ENCODE measurements around the gene MACROD2. TPM values are rescaled to one million over a fixed set of nuclear protein-coding genes. Genes with fewer than 3 reads are reported as not detected.

The MACROD2 gene
- total and polyA plus RNA-seq, 2 experiments from 2014 or later: 2.8 to 4.3 TPM

GRCh38 chr20:15379681-15380296 lies 1384.5 kb downstream of the MACROD2 start (continued):
- no peak for TF ChIP-seq ZNF114 (CRISPR knock-in tag; IDR thresholded peaks at IDR 0.05)
- no peak for TF ChIP-seq JUNB (IDR thresholded peaks at IDR 0.05; ENCODE audit: unreplicated experiment)
- TF ChIP-seq REST (IDR thresholded peaks at IDR 0.05; ENCODE audit: unreplicated experiment): no peak

GRCh38 chr20:15380770-15381169 lies 1385.5 kb downstream of the MACROD2 start:
- H3K4me2 ChIP-seq: no peak overlapping the region
- no peaks in the 10 kb centered on the region for H3K36me3 Mint-ChIP-seq (ENCODE audit: low read depth)

More at GRCh38 chr20:15380770-15381169, 1385.5 kb downstream of the MACROD2 start:
- Histone ChIP-seq H3K27me3 (ENCODE audit: insufficient read depth) (no peaks in the 10 kb centered on the region), H3K27ac (ENCODE audit: low read depth) (no peak overlapping the region), H3K36me3 (ENCODE audit: insufficient read depth) (no peaks in the 10 kb centered on the region), H4K20me1 (replicated peaks; ENCODE audit: insufficient read depth) (no peaks in the 10 kb centered on the region), H3F3A (replicated peaks; ENCODE audit: low read depth) (no peaks in the 10 kb centered on the region), H2AFZ (no peak overlapping the region), H3K9me2 (ENCODE audit: insufficient read depth) (no peaks in the 10 kb centered on the region), H3K79me2 (replicated peaks; ENCODE audit: insufficient read depth) (no peaks in the 10 kb centered on the region), H3K4me3 (no peak overlapping the region), H3K4me1 (ENCODE audit: insufficient read depth) (no peaks in the 10 kb centered on the region)
- no peaks in the 10 kb centered on the region for H3K27me3 Mint-ChIP-seq (ENCODE audit: insufficient read depth, low read depth, poor library complexity)
- H3K9me3 Mint-ChIP-seq: no peaks in the 10 kb centered on the region
- no peaks in the 10 kb centered on the region for H3K4me1 Mint-ChIP-seq
- no peak overlapping the region for H3K4me3 Mint-ChIP-seq
- TF ChIP-seq NANOG (IDR thresholded peaks at IDR 0.05; ENCODE audit: borderline replicate concordance) (no peak), EZH2 (IDR thresholded peaks at IDR 0.05; ENCODE audit: low read depth, unreplicated experiment) (no peak), CTCF (conservative IDR thresholded peaks at IDR 0.05; ENCODE audit: low read depth in 2 of 2) (no peak), POLR2AphosphoS5 (IDR thresholded peaks at IDR 0.05; ENCODE audit: low read depth) (no peak), ZNF114 (CRISPR knock-in tag; IDR thresholded peaks at IDR 0.05) (no peak), EZH2phosphoT487 (IDR thresholded peaks at IDR 0.05; ENCODE audit: unreplicated experiment) (no peak), ETS1 (IDR thresholded peaks at IDR 0.05) (no peak), CREB1 (CRISPR knock-in tag; IDR thresholded peaks at IDR 0.05; ENCODE audit: low read depth) (no peak), STAT1 (IDR thresholded peaks at IDR 0.05; ENCODE audit: unreplicated experiment) (no peak), ZNF331 (CRISPR knock-in tag; IDR thresholded peaks at IDR 0.05; ENCODE audit: low read depth) (no peak), JUNB (IDR thresholded peaks at IDR 0.05; ENCODE audit: unreplicated experiment) (no peak), REST (IDR thresholded peaks at IDR 0.05; ENCODE audit: unreplicated experiment) (no peak)
- no peak for DNase-seq (ENCODE audit: low spot score)
- H3K27ac Mint-ChIP-seq: no peak overlapping the region
- ATAC-seq: no peak

All from GM23338 (cell line).